K562 (cell line): ENCODE measurements around the gene MIB2. TPM values are rescaled to one million over a fixed set of nuclear protein-coding genes. Genes with fewer than 3 reads are reported as not detected.

Experiments used
- ARID2 ChIP-seq: fragments of 450-650 bp; IDR thresholded peaks from 2 replicates; pipeline ENCODE4 v1.6.1; 2017; ENCODE audit warnings: antibody characterized with exemption, mild to moderate bottlenecking
- ATF1 ChIP-seq, 2 experiments: fragments of 450-650 bp in 1 of 2; IDR thresholded peaks; 2 replicates each; pipeline ENCODE4 v1.6.1; 2016; ENCODE audit warnings: missing compliant biosample characterization in 1 of 2, missing genetic modification characterization in 1 of 2
- BRCA1 ChIP-seq, 2 experiments: fragments of 450-650 bp in 1 of 2; sonication (generic) in 1 of 2; formaldehyde crosslinking in 1 of 2; IDR thresholded peaks; 2 replicates each; pipeline versions ENCODE4 v1.5.0 to v1.6.1; 2017 to 2020; ENCODE audit warnings: mild to moderate bottlenecking in 1 of 2, missing genetic modification reagents in 1 of 2
- CAMTA2 ChIP-seq: fragments of 250-450 bp; sonication (Bioruptor Pico); conservative IDR thresholded peaks from 2 replicates; pipeline ENCODE4 v1.5.1; 2022
- FOSL1 ChIP-seq: fragments of 200-800 bp; sonication (Bioruptor generic); conservative IDR thresholded peaks from 2 replicates; pipeline ENCODE4 v1.6.1; 2016; ENCODE audit warnings: missing genetic modification characterization, missing compliant biosample characterization
- FOXP1 ChIP-seq: sonication (generic); formaldehyde crosslinking; IDR thresholded peaks from 2 replicates; pipeline ENCODE4 v1.8.0; 2022; ENCODE audit warnings: mild to moderate bottlenecking, missing genetic modification reagents
- ID3 ChIP-seq, 2 experiments: fragments of 250-450 bp in 1 of 2; fragments of 450-650 bp in 1 of 2; sonication (Bioruptor Pico) in 1 of 2; IDR thresholded peaks; 2 replicates each; pipeline versions ENCODE4 v1.6.1 to v1.8.0; 2016 to 2021; ENCODE audit warnings: mild to moderate bottlenecking in 2 of 2, moderate library complexity in 2 of 2, missing compliant biosample characterization in 1 of 2, missing genetic modification characterization in 1 of 2
- MCM2 ChIP-seq: fragments of 450-650 bp; IDR thresholded peaks from 2 replicates; pipeline ENCODE4 v1.6.1; 2017; ENCODE audit warnings: low read depth, mild to moderate bottlenecking
- MIER1 ChIP-seq: fragments of 450-650 bp; IDR thresholded peaks from 2 replicates; pipeline ENCODE4 v1.6.1; 2016; ENCODE audit warnings: antibody characterized with exemption, mild to moderate bottlenecking, low read depth
- TAF7 ChIP-seq: fragments of 450-650 bp; IDR thresholded peaks from 2 replicates; pipeline ENCODE4 v1.6.1; 2016; ENCODE audit warnings: missing genetic modification characterization, missing compliant biosample characterization
- TEAD4 ChIP-seq, 2 experiments: sonication (generic) in 1 of 2; formaldehyde crosslinking in 1 of 2; IDR thresholded peaks; 2 replicates each; pipeline versions ENCODE4 v1.6.1 to v1.8.0; 2012 to 2022; ENCODE audit warnings: borderline replicate concordance in 1 of 2, inconsistent platforms in 1 of 2, low read length in 1 of 2, mild to moderate bottlenecking in 1 of 2, missing genetic modification reagents in 1 of 2
- TFAM ChIP-seq: fragments of 250-450 bp; sonication (Bioruptor Pico); conservative IDR thresholded peaks from 2 replicates; pipeline ENCODE4 v1.5.0; 2021; ENCODE audit warnings: mild to moderate bottlenecking, moderate library complexity
- THRA ChIP-seq: fragments of 450-650 bp; IDR thresholded peaks from 2 replicates; pipeline ENCODE4 v1.6.1; 2017; ENCODE audit warnings: mild to moderate bottlenecking, moderate library complexity
- USF1 ChIP-seq: sonication (generic); formaldehyde crosslinking; IDR thresholded peaks from 2 replicates; pipeline ENCODE4 v1.9.0; 2022; ENCODE audit warnings: mild to moderate bottlenecking, missing genetic modification reagents
- ZBTB8A ChIP-seq: fragments of 450-650 bp; IDR thresholded peaks from 2 replicates; pipeline ENCODE4 v1.6.1; 2018; ENCODE audit warnings: mild to moderate bottlenecking, moderate library complexity; ENCODE audit not compliant: partially characterized antibody
- ZC3H11A ChIP-seq: IDR thresholded peaks from 2 replicates; pipeline ENCODE4 v1.6.1; 2012; ENCODE audit warnings: low read depth, low read length, improper control_type of control experiment
- ZNF592 ChIP-seq: fragments of 450-650 bp; IDR thresholded peaks from 2 replicates; pipeline ENCODE4 v1.6.1; 2017; ENCODE audit warnings: antibody characterized with exemption, mild to moderate bottlenecking
- ZNF696 ChIP-seq: fragments of 250-450 bp; sonication (Bioruptor Pico); conservative IDR thresholded peaks from 2 replicates; pipeline ENCODE4 v1.4.0; 2020; ENCODE audit warnings: mild to moderate bottlenecking, moderate library complexity
- ZNF76 ChIP-seq: fragments of 250-450 bp; sonication (Bioruptor Pico); IDR thresholded peaks from 2 replicates; pipeline ENCODE4 v1.4.0; 2020; ENCODE audit warnings: mild to moderate bottlenecking, moderate library complexity, borderline replicate concordance
- polyA plus RNA-seq, 8 experiments: library from polyadenylated mRNA; depleted of rRNA in 4 of 8; stranded (reverse) in 5 of 8; unstranded in 3 of 8; fragments of >200 nt; fragmentation: Nextera tagmentation in 2 of 8; fragmentation: Illumina TruSeq in 1 of 8; extraction: Ambion mirVana in 2 of 8; extraction: Trizol in 1 of 8; gene quantifications; 2 replicates each; pipeline versions ENCODE4 v1.2.1 to v1.2.3, GENCODE V29; 2011 to 2014; ENCODE audit warnings: inconsistent platforms in 1 of 8, missing spikeins in 1 of 8
- total RNA-seq, 7 experiments: library from RNA; depleted of rRNA in 6 of 7; stranded (reverse); fragments of >200 nt in 6 of 7; fragmentation: Illumina TruSeq in 2 of 7; extraction: Trizol in 2 of 7; gene quantifications; 2 replicates each; pipeline versions ENCODE4 v1.2.1 to v1.2.3, GENCODE V29; 2011 to 2021; ENCODE audit warnings: low replicate concordance in 1 of 7

MIB2 gene
- total and polyA plus RNA-seq, 9 of the 15 experiments (the other 6 are each of a cell fraction or from before 2014, with no cell fraction given) = 0.04 to 17.0 (median 4.9) TPM; not detected in 1

- no peak for TF ChIP-seq ZNF592
- no peak for TF ChIP-seq ID3 (CRISPR knock-in tag; IDR thresholded peaks at IDR 0.05)
- TF ChIP-seq ID3 (tag; IDR thresholded peaks at IDR 0.05) = no peak
- TF ChIP-seq ARID2 = 0 out of 2 replicates have a peak, but pooled peaks have one; percentile 46
- peak; percentile 58; the same call in 1 of the 2 replicates for TF ChIP-seq TAF7 (tag)
- TF ChIP-seq CAMTA2 (CRISPR knock-in tag) = no peak
- TF ChIP-seq ZC3H11A = no peak
- TF ChIP-seq ZNF76 (CRISPR knock-in tag) = no peak
- TF ChIP-seq TEAD4 (IDR thresholded peaks at IDR 0.05; ENCODE audit: low read length) = no peak
- 0 out of 2 replicates have a peak, but pooled peaks have one; percentile 11 for TF ChIP-seq TEAD4 (CRISPR knock-in tag; IDR thresholded peaks at IDR 0.05; ENCODE audit: borderline replicate concordance)
- TF ChIP-seq BRCA1 (IDR thresholded peaks at IDR 0.05) = no peak
- no peak for TF ChIP-seq BRCA1 (CRISPR knock-in tag; IDR thresholded peaks at IDR 0.05)
- no peak for TF ChIP-seq ZNF696 (CRISPR knock-in tag)
- TF ChIP-seq MCM2 = no peak
- TF ChIP-seq TFAM (CRISPR knock-in tag) = no peak
- TF ChIP-seq MIER1 = no peak
- 0 out of 2 replicates have a peak, but pooled peaks have one; percentile 10 for TF ChIP-seq USF1
- TF ChIP-seq FOSL1 (tag) = no peak
- no peak for TF ChIP-seq ZBTB8A
- 0 out of 2 replicates have a peak, but pooled peaks have one; percentile 0 for TF ChIP-seq FOXP1 (CRISPR knock-in tag)
- no peak for TF ChIP-seq ATF1 (CRISPR knock-in tag; IDR thresholded peaks at IDR 0.05)
- TF ChIP-seq ATF1 (tag; IDR thresholded peaks at IDR 0.05) = no peak
- no peak for TF ChIP-seq THRA
Measured at GRCh38 chr1:1573843-1574720, 41.2 kb upstream of the MIB2 start (continued).
